EH (cell line): ENCODE measurements around the gene DDX27.

Experiments
- DNase-seq: peaks from one replicate; pipeline ENCODE4 v3.0.0-alpha.2; 2015; ENCODE audit warnings: low read depth

DDX27 gene

DNA sequence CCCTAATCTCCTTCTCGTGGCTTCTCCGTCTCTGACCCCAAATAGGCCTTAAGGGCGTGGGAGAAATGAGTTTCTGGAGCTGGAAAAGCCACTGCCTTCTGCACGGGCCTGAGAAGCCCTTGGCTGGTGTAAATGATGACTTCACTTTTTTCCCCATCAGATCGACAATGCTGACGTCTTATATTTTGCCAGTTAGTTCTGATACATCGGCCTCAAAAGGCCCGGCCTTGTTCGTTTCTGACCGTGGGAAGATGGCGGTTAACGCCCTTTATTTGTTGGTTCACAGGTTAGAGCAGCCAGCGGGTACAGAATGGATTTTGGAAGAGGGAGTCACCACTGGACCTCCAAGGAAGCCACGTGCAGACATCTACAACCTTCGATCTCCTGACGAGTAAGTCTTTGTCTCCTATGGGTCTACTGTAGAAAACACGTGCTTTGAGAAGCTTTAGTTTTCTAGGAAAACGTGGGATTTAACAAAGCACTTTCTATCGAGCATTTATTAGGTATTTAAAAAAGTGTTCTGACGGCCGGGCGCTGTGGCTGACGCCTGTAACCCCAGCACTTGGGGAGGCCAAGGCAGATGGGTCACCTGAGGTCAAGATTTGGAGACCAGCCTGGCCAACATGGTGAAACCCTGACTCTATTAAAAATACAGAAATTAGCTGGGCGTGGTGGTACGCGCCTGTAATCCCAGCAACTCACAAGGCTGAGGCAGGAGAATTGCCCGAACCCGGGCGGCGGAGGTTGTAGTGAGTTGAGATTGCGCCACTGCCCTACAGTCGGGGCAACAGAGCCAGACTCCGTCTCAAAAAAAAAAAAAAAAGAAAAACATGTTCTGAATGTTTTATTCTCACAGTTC lies 59.8 kb downstream of the DDX27 start:
- DNase-seq = no peak

- no peak for DNase-seq
Observed at GRCh38 chr20:49279677-49280462, 60.7 kb downstream of the DDX27 start.

GRCh38 chr20:49280463-49281058 lies 61.3 kb downstream of the DDX27 start:
- no peak for DNase-seq

- DNase-seq = no peak
Observed at GRCh38 chr20:49281059-49281912, 62.1 kb downstream of the DDX27 start.

- DNase-seq = no peak
Observed at GRCh38 chr20:49281913-49282467, 62.8 kb downstream of the DDX27 start.

DNA sequence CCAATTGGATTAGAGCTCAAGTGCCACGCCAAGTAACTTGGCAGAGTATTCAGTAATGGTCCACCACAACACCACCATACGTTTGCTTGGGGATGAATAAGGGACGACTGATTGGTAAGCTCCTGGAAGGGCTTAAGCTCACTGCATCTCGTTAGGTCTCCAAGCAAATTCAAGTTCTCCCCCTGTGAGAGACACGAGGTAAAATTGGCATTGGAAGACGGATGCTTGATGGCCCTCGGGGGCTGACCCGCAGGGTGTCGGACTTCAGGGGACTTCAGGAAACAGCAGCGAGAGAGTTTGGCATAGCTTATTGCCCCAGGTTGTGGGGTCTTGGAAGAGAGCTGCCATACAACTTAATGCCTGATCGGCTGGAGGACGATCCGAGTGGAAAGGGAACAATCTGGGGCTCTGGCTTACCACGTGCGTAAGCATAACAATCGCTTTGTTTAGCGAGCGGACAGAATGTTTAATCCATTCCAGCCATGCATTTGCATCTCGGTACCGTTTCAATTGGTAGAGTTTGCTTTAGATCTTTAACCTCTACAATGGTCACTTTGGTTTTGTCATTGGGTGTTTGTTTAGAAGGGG lies 63.5 kb downstream of the DDX27 start:
- no peak for DNase-seq

DNA sequence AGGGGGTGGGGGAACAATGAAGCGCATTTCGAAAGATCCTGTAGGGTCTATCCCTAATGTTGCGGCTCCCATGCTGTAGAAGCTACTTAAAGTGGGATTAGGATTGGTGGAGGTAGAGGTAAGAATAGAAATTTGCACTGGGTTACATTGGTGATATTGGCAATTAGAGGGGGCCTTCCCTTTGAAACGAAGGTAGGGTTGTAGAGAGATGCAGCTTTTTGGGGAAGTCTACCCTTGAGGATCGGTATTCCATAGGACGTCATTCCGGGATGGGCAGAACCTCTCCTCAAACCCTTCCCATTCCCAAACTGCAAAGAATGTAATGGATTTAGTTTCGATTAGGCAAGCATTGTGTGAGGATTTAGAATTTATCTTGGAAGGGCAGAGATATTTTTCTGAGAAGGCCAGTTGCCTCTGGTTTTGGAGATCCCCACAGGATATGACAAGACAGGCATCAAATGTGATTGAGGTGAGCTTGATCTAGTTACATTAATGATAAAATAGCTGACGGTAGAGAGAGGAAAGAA lies 64.0 kb downstream of the DDX27 start:
- DNase-seq = no peak

GRCh38 chr20:49283703-49284625 lies 64.7 kb downstream of the DDX27 start:
- DNase-seq = no peak

DNA sequence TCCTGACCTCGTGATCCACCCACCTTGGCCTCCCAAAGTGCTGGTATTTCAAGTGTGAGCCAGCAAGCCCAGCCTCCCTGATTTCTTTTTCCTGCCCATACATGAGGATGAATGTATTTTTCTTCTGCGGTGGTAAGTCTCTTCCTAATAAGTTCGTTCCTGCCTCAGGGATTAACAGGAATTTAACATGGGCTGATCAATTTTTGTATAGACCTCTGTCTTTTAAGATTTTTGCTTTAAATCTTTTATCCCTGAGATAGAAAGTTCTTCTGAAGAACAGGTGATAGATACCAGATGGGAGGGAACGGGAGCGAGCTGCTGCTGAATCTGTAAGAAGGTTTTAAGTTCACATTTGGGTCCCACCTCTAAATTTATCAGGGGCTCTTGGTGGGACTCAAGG lies 65.6 kb downstream of the DDX27 start:
- no peak for DNase-seq

GRCh38 chr20:49285233-49285668 lies 66.0 kb downstream of the DDX27 start:
- DNase-seq = no peak

DNA sequence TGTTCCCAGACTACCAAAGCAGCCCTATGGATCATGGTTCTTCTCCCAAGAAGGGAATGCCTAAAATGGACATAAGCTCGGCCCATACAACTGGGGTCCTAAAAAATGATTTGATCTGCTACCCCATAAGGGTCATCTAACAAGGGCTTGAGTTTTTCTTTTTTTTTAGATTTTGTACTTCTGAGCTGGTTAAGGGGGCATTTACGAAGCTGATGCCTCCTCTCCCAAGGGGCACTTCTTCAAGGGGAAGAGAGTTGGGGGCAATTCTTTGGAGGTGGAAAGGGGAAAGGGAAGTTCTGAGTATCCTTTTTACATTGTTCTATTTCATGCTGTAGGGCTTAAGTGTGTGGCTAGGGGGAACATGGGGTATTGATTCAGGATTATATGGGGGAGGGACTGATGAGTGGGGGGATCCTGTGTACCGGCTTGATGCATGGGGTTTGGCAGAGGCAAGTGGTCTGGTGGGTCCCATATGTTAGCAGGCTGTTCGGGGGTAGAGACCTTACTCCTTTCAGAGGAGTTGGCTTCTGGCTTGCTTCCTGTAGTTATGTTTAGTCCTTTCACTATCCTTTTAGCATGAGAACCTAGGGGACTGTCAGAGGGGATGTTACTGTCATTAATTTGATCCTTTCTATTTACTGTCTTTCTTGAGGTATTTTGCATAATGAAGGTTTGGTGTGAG lies 66.7 kb downstream of the DDX27 start:
- no peak for DNase-seq

GRCh38 chr20:49286689-49287551 lies 67.7 kb downstream of the DDX27 start:
- DNase-seq = peak; percentile 24

DNA sequence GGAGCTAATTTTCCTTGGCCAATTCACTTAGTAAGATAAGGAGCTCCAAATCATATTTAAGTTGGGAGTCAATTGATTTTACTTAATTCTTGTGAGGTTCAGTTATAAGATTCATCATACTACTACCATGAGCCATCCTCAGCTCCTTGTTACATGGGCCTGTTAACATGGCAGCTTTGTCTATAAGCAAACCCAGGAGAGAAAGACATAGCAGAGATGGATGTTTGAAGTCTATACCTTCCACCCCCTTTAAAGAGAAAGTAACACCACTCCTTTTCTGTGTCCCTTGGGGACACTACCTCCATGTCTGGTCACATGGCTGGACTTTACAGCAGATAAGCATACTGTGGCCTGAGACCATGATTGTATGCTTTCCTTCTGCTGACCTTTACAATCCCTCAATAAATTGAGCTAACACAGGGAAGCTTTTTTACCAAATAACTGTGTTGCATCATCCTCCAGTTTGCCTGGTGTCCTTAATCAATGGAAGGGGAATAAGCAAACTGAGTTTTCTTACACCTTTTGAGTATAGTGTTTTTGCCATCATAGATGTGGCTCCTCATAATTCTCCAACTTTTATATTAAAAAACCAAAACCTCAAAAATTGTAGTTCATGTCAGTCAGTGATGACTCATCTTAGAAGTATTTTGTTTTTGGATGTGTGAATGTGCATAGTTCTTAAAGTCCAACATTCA lies 68.5 kb downstream of the DDX27 start:
- DNase-seq = peak; percentile 80

DNA sequence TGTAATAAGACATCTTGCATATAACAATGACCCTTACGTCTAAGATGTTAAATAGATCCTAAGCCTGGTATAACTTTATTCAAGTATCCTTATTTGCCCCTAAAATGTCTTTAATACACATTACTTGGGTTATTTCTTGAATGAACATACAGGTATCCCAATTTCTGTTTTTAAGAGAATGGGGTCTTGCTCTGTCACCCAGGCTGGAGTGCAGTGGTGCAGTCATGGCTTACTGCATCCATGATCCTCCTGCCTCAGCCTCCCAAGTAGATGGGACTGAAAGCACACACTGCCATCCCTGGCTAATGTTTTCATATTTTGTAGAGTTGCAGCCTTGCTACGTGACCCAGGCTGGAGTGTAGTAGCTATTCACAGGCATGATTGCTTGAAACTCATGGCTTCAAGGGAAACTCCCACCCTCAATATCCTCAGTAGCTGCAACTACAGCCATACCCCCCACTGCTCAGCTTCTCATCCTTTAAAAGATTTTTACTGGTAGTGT lies 69.1 kb downstream of the DDX27 start:
- DNase-seq = no peak

- DNase-seq = no peak
Observed at GRCh38 chr20:49288784-49289696, 69.8 kb downstream of the DDX27 start.

DNA sequence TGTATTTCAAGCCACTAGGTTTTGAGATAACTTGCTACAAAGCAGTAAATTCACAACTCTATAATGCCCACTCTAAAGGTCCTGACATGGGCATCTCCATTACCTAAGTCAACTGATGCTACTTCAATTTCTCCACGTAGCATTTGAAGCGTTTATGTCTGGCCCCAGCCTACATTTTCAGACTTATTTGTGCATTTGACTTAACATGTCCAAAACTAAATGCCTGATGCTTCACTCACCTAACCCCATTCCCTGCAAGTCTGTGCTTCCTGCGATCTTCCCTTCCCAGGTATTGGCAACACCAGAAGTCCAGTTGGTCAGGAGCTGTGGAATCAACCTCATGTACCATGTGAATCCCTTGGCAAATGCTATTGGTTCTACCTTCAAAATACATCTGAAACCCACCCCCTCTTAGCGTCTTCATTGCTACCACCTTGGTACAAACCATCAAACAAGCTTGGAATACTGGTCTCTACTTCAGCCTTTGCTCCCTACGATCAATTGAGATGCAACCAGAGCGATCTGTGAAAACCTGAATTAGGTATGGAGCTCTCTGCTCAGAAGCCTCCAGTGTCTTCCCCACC lies 71.5 kb downstream of the DDX27 start:
- no peak for DNase-seq
